Measurements from ENCODE around the gene EME2. TPM values are rescaled to one million over a fixed set of nuclear protein-coding genes. Genes with fewer than 3 reads are reported as not detected.

The EME2 gene
- total RNA-seq, 2 experiments from 2014 or later: 28.6 to 30.8 TPM

- no peak for TF ChIP-seq CTCF (IDR thresholded peaks at IDR 0.05)
- H3K27me3 Mint-ChIP-seq: no peaks in the 10 kb centered on the region
- no peak overlapping the region for H3K4me3 ChIP-seq (ENCODE audit: low read length)
- no peaks in the 10 kb centered on the region for H3K27me3 ChIP-seq (ENCODE audit: control insufficient read depth in 1 of 2, insufficient read depth in 2 of 2, low read length in 2 of 2)
- no peak overlapping the region for H3K27ac ChIP-seq (ENCODE audit: low read depth in 1 of 2, low read length in 2 of 2)
- no peak for ATAC-seq (ENCODE audit: poor library complexity)
- peak overlapping the region; percentile 81 for H3K4me3 Mint-ChIP-seq
- H3K9me3 ChIP-seq (ENCODE audit: control insufficient read depth in 1 of 2, insufficient read depth in 1 of 2, low read length in 2 of 2): peaks cover 0 to 6% of the 10 kb centered on the region in 2 experiments
- peaks cover 26% of the 10 kb centered on the region for H3K4me1 Mint-ChIP-seq (ENCODE audit: low read depth)
- ChIA-PET POLR2A (no interaction called here), CTCF (no interaction called here)
- intact Hi-C loops (cut with DNase I, micrococcal nuclease): loop anchor here (5.0 to 10.0 kb wide), 3 partner anchors 157 to 1380 kb away; partner anchors contain the start of genes DECR2 (in 1 of the 2), MSRB1 (in 1 of the 2) and UBE2I (in 1 of the 2)
- peak in 2 of 14 experiments; percentile 5 to 25 for DNase-seq
- H3K36me3 ChIP-seq (ENCODE audit: insufficient read depth, low read length): peaks cover 33% of the 10 kb centered on the region
- peaks cover 29% of the 10 kb centered on the region for H3K36me3 Mint-ChIP-seq (ENCODE audit: low read depth)
- H3K4me1 ChIP-seq (ENCODE audit: insufficient read depth, low read length): peaks cover 50% of the 10 kb centered on the region
- no peaks in the 10 kb centered on the region for H3K9me3 Mint-ChIP-seq
- H3K27ac Mint-ChIP-seq: peak overlapping the region; percentile 61
Measured at GRCh38 chr16:1784977-1785845, 12.6 kb downstream of the EME2 start.

- DNase-seq (no peak), ATAC-seq (ENCODE audit: poor library complexity) (no peak)
- Mint-ChIP-seq H3K27ac (no peak overlapping the region), H3K27me3 (no peaks in the 10 kb centered on the region), H3K36me3 (ENCODE audit: low read depth) (peaks cover 29% of the 10 kb centered on the region), H3K4me3 (peak overlapping the region; percentile 34), H3K9me3 (no peaks in the 10 kb centered on the region), H3K4me1 (ENCODE audit: low read depth) (peaks cover 26% of the 10 kb centered on the region)
- H3K4me1 ChIP-seq (ENCODE audit: insufficient read depth, low read length): peaks cover 45% of the 10 kb centered on the region
- H3K4me3 ChIP-seq (ENCODE audit: low read length): no peak overlapping the region
- H3K27me3 ChIP-seq (ENCODE audit: control insufficient read depth in 1 of 2, insufficient read depth in 2 of 2, low read length in 2 of 2): no peaks in the 10 kb centered on the region
- peaks cover 34% of the 10 kb centered on the region for H3K36me3 ChIP-seq (ENCODE audit: insufficient read depth, low read length)
- ChIA-PET CTCF (no interaction called here), POLR2A (no interaction called here)
- no peak overlapping the region for H3K27ac ChIP-seq (ENCODE audit: low read depth in 1 of 2, low read length in 2 of 2)
- intact Hi-C loops (cut with DNase I, micrococcal nuclease): loop anchor here in 1 of 2 experiments (10.0 kb wide), 2 partner anchors 481 to 1381 kb away; partner anchors contain the start of genes DECR2 and UBE2I
- peaks cover 0 to 6% of the 10 kb centered on the region in 2 experiments for H3K9me3 ChIP-seq (ENCODE audit: control insufficient read depth in 1 of 2, insufficient read depth in 1 of 2, low read length in 2 of 2)
- no peak for TF ChIP-seq CTCF (IDR thresholded peaks at IDR 0.05)
Measured at GRCh38 chr16:1785846-1786170, 13.2 kb downstream of the EME2 start.

GRCh38 chr16:1786242-1787055, 13.8 kb downstream of the EME2 start:
- intact Hi-C loops (cut with DNase I, micrococcal nuclease): loop anchor here in 1 of 2 experiments (10.0 kb wide), 2 partner anchors 482 to 1382 kb away; partner anchors contain the start of genes DECR2 and UBE2I
- Mint-ChIP-seq H3K4me1 (ENCODE audit: low read depth) (peaks cover 22% of the 10 kb centered on the region), H3K4me3 (no peak overlapping the region), H3K27ac (no peak overlapping the region), H3K27me3 (no peaks in the 10 kb centered on the region), H3K36me3 (ENCODE audit: low read depth) (peaks cover 25% of the 10 kb centered on the region), H3K9me3 (no peaks in the 10 kb centered on the region)
- H3K36me3 ChIP-seq (ENCODE audit: insufficient read depth, low read length): peaks cover 38% of the 10 kb centered on the region
- H3K9me3 ChIP-seq (ENCODE audit: control insufficient read depth in 1 of 2, insufficient read depth in 1 of 2, low read length in 2 of 2): peaks cover 0 to 6% of the 10 kb centered on the region in 2 experiments
- DNase-seq: peak in 2 of 14 experiments; percentile 5 to 33
- H3K27me3 ChIP-seq (ENCODE audit: control insufficient read depth in 1 of 2, insufficient read depth in 2 of 2, low read length in 2 of 2): no peaks in the 10 kb centered on the region
- no peak overlapping the region for H3K4me3 ChIP-seq (ENCODE audit: low read length)
- POLR2A ChIA-PET: no interaction called here
- ATAC-seq (ENCODE audit: poor library complexity): no peak
- no peak overlapping the region for H3K27ac ChIP-seq (ENCODE audit: low read depth in 1 of 2, low read length in 2 of 2)
- peaks cover 39% of the 10 kb centered on the region for H3K4me1 ChIP-seq (ENCODE audit: insufficient read depth, low read length)
- CTCF ChIA-PET: no interaction called here
- no peak for TF ChIP-seq CTCF (IDR thresholded peaks at IDR 0.05)

Measured in CD4-positive, alpha-beta T cell (primary cell).